ENCODE data around the gene DBT.

Gene DBT

GRCh38 chr1:100177295-100178041 is 72.2 kb downstream of the DBT start:
- CTCF ChIA-PET, result interaction anchor here (0.8 kb wide), 1 partner anchor 279 kb away, joined by 3 read pairs; no protein-coding TSS in a partner anchor
- POLR2A ChIA-PET, result no interaction called here

GRCh38 chr1:100168051-100168450 is 81.6 kb downstream of the DBT start:
- TF ChIP-seq ZNF510 (tag by site-specific recombination; IDR thresholded peaks at IDR 0.05; ENCODE audit: insufficient replicate concordance) (no peak), WT1 (tag by site-specific recombination; IDR thresholded peaks at IDR 0.05) (no peak), ZNF624 (tag by site-specific recombination; IDR thresholded peaks at IDR 0.05) (no peak), SCRT2 (tag by site-specific recombination; IDR thresholded peaks at IDR 0.05) (no peak), ZNF2 (tag by site-specific recombination; IDR thresholded peaks at IDR 0.05) (no peak), ZNF24 (tag by site-specific recombination; IDR thresholded peaks at IDR 0.05) (no peak), OVOL3 (tag by site-specific recombination; IDR thresholded peaks at IDR 0.05) (no peak), ZNF112 (tag by site-specific recombination; IDR thresholded peaks at IDR 0.05) (no peak), CTCF (tag by site-specific recombination; IDR thresholded peaks at IDR 0.05) (no peak)
- CTCF ChIA-PET, result interaction anchor here (0.7 kb wide), 1 partner anchor 33 kb away, joined by 3 read pairs; no protein-coding TSS in a partner anchor
- no peaks in the 10 kb centered on the region for H3K4me1 ChIP-seq (ENCODE audit: control insufficient read depth, insufficient read depth, low read length)
- POLR2A ChIA-PET, result no interaction called here
- H3K9me3 ChIP-seq (ENCODE audit: control insufficient read depth, insufficient read depth, low read depth, low read length), result no peaks in the 10 kb centered on the region
- no peaks in the 10 kb centered on the region for H3K36me3 ChIP-seq (ENCODE audit: control insufficient read depth in 2 of 2, insufficient read depth in 1 of 2, low read length in 2 of 2)
- no peak overlapping the region for H3K4me3 ChIP-seq (ENCODE audit: low read depth, low read length)
- no peak overlapping the region for H3K27ac ChIP-seq (ENCODE audit: extremely low read depth, low read depth, low read length)

More at GRCh38 chr1:100177295-100178041, 72.2 kb downstream of the DBT start:
- Histone ChIP-seq H3K4me1 (ENCODE audit: control insufficient read depth, insufficient read depth, low read length) (no peaks in the 10 kb centered on the region), H3K36me3 (ENCODE audit: control insufficient read depth in 2 of 2, insufficient read depth in 1 of 2, low read length in 2 of 2) (no peaks in the 10 kb centered on the region), H3K4me3 (ENCODE audit: low read depth, low read length) (no peak overlapping the region), H3K27ac (ENCODE audit: extremely low read depth, low read depth, low read length) (no peak overlapping the region), H3K9me3 (ENCODE audit: control insufficient read depth, insufficient read depth, low read depth, low read length) (no peaks in the 10 kb centered on the region)
- TF ChIP-seq ZNF391 (tag by site-specific recombination; IDR thresholded peaks at IDR 0.05; ENCODE audit: borderline replicate concordance, low read depth) (no peak), KLF16 (tag by site-specific recombination; IDR thresholded peaks at IDR 0.05) (no peak), KLF7 (tag by site-specific recombination; IDR thresholded peaks at IDR 0.05; ENCODE audit: borderline replicate concordance) (no peak), ZNF16 (tag by site-specific recombination; IDR thresholded peaks at IDR 0.05; ENCODE audit: low read depth) (no peak), ZNF366 (tag by site-specific recombination; conservative IDR thresholded peaks at IDR 0.05) (no peak), ZNF692 (tag by site-specific recombination; IDR thresholded peaks at IDR 0.05) (no peak), ZNF155 (tag by site-specific recombination; IDR thresholded peaks at IDR 0.05) (no peak), ZNF473 (tag by site-specific recombination; IDR thresholded peaks at IDR 0.05) (no peak), ZNF354C (tag by site-specific recombination; IDR thresholded peaks at IDR 0.05; ENCODE audit: borderline replicate concordance, low read depth) (no peak), SETDB1 (IDR thresholded peaks at IDR 0.05; ENCODE audit: insufficient read length, low read length) (no peak), ZNF2 (tag by site-specific recombination; IDR thresholded peaks at IDR 0.05) (no peak), ZSCAN4 (tag by site-specific recombination; IDR thresholded peaks at IDR 0.05) (no peak), ELK4 (IDR thresholded peaks at IDR 0.05; ENCODE audit: borderline replicate concordance, low read depth, low read length) (no peak), ZNF626 (tag by site-specific recombination; IDR thresholded peaks at IDR 0.05) (no peak), ZNF121 (tag by site-specific recombination; IDR thresholded peaks at IDR 0.05) (no peak), KLF1 (tag by site-specific recombination; IDR thresholded peaks at IDR 0.05) (no peak)
